ENCODE results near the gene KPNA6. TPM values are rescaled to one million over a fixed set of nuclear protein-coding genes. Genes with fewer than 3 reads are reported as not detected.
"Not testable (repeated sequence)": the region's sequence is repeated elsewhere in the genome, so short reads cannot be mapped to it uniquely, and the experiment has no call there.

KPNA6 gene
- total RNA-seq, 1 donor from 2014 or later: 21.2 TPM

DNA sequence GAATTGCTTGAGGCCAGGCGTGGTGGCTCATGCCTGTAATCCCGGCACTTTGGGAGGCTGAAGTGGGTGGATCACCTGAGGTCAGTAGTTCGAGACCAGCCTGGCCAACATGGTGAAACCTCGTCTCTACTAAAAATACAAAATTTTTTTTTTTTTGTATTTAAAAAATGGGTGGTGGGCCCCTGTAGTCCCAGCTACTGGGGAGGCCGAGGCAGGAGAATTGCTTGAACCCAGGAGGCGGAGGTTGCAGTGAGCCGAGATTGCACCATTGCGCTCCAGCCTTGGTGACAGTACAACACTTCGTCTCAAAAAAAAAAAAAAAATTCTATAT lies 26.1 kb downstream of the KPNA6 start:
- not testable (repeated sequence) for DNase-seq (ENCODE audit: low spot score in 2 of 2); FAIRE-seq

DNA sequence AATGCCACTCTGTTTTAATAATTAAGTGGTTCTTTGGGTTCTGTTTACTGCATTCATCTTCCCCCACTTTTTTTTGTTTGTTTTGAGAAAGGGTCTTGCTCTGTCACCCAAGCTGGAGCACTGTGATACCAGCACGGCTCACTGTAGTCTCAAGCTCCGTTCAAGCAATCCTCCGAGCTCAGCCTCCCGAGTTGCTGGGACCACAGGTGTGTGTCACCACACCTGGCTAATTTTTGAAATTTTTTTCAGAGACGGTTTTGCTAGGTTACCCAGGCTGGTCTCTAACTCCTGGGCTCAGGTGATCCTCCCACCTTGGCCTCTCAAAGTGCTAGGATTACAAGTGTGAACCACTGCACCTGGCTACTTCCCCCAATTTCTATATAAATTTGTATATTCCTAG lies 29.3 kb downstream of the KPNA6 start:
- no peak for FAIRE-seq
- DNase-seq (ENCODE audit: low spot score in 2 of 2): no peak

GRCh38 chr1:32138965-32139364 lies 31.1 kb downstream of the KPNA6 start:
- no peak for DNase-seq (ENCODE audit: low spot score in 2 of 2)

DNA sequence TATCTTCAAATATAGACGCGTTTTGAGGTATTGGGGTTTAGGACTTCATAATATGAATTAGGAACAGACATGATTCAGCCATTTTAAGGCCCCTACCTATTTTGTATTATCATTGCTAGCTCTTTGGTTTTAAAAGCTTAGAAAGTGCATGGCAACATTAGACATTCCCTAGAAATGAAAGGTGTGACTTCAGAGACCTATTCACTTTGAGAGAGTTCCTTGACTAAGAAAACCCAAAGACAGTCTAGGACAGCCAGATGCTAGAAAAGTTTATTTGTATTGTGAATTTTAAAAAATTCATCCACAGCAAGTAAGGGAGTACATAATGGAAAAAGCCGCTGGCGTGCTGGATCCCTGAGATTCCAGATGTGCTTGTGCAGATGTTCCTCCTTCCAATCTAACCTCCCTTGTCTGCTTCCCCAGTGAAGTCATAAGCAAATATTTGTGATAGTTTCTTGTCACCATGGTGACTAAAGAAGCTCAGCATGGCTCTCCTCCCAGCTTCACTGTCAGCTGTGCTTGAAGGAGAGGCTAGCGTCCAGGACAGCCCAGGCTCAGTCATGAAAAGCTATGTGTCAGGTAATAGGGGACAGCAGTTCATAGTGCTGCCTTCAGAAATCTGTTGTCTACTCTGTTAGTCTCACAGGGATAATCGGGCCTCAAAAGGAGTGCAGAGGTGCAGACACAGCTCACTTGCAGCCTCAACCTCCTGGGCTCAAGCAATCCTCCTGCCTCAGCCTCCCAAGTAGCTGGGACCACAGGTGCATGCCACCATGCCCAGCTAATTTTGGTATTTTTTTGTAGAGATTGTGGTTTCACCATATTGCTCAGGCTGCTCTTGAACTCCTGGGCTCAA lies 34.8 kb downstream of the KPNA6 start:
- DNase-seq (ENCODE audit: low spot score in 2 of 2) (peak; percentile 15 to 52), FAIRE-seq (no peak)

More at GRCh38 chr1:32138965-32139364, 31.1 kb downstream of the KPNA6 start:
- no peak for FAIRE-seq

DNA sequence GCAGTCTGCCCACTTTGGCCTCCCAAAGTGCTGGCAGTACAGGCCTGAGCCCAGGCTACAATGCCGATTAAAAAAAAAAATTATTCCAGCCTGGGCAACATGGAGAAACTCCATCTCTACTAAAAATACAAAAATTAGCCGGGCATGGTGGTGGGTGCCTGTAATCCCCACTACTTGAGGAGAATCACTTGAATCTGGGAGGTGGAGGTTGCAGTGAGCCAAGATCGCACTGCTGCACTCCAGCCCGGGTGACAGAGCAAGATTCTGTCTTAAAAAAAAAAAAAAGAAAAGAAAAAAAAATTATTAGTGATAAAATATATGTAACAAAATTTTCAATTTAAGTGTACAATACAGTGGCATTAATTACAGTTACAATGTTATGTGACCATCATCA lies 35.4 kb downstream of the KPNA6 start:
- not testable (repeated sequence) for FAIRE-seq

DNA sequence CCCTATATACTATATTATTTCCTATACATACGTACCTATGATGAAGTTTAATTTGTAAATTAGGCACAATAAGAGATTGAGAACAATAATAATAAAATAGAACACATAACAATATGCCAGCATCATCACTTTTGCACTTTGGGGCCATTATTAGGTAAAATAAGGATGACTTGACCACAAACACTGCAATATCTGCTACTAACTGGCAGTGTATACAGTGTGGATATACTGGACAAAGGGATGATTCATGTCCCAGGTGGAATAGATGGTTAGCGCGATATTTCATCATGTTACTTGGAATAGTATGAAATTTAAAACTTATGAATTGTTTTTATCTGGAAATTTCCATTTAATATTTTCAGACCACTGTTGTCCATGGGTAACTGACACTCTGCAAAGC lies 36.2 kb downstream of the KPNA6 start:
- DNase-seq (ENCODE audit: low spot score in 2 of 2): no peak
- no peak for FAIRE-seq

More for the DNA sequence above, 35.4 kb downstream of the KPNA6 start:
- DNase-seq (ENCODE audit: low spot score in 2 of 2): not testable (repeated sequence)

GRCh38 chr1:32147799-32148198 lies 39.9 kb downstream of the KPNA6 start:
- DNase-seq (ENCODE audit: low spot score in 2 of 2); FAIRE-seq: not testable (repeated sequence)

DNA sequence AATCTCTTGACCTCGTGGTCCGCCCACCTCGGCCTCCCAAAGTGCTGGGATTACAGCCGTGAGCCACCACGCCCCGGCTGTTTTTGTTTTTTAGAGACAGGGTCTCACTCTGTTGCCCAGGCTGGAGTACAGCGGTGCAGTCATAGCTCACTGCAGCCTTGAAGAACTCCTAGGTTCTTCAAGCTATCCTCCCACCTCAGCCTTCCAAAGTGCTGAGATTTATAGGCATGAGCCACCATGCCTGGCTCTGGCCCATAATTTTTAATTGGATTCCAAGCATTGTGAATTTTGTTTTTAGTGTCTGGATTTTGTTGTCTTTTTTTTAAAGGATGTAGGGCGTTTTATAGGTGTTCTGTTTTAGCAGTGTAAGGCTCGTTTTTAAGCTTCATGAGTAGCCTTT lies 43.0 kb downstream of the KPNA6 start:
- FAIRE-seq (no peak), DNase-seq (ENCODE audit: low spot score in 2 of 2) (no peak)

- FAIRE-seq: no peak
- peak in 1 of 2 donors; percentile 16 for DNase-seq (ENCODE audit: low spot score in 2 of 2)
Measured at GRCh38 chr1:32151319-32151787, 43.5 kb downstream of the KPNA6 start.

GRCh38 chr1:32159189-32159588 lies 51.3 kb downstream of the KPNA6 start:
- DNase-seq (ENCODE audit: low spot score in 2 of 2): no peak
- FAIRE-seq: no peak

GRCh38 chr1:32163405-32163804 lies 55.5 kb downstream of the KPNA6 start:
- FAIRE-seq (no peak), DNase-seq (ENCODE audit: low spot score in 2 of 2) (no peak)

DNA sequence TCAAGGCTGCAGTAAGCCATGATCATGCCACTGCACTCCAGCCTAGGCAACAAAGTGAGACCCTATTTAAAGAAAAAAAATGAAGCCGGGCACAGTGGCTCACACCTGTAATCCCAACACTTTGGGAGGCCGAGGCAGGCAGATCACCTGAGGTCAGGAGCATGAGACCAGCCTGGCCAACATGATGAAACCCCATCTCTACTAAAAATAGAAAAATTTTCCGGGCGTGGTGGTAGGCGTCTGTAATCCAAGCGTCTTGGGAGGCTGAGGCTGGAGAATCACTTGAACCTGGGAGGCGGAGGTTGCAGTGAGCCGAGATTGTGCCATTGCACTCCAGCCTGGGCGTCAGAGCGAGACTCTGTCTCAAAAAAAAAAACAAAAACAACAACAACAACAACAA lies 57.8 kb downstream of the KPNA6 start:
- DNase-seq (ENCODE audit: low spot score in 2 of 2); FAIRE-seq: not testable (repeated sequence)

- FAIRE-seq: no peak
Measured at GRCh38 chr1:32170991-32171390, 63.1 kb downstream of the KPNA6 start.

GRCh38 chr1:32172621-32173245 lies 64.9 kb downstream of the KPNA6 start:
- FAIRE-seq: no peak

More at GRCh38 chr1:32170991-32171390, 63.1 kb downstream of the KPNA6 start:
- DNase-seq (ENCODE audit: low spot score in 2 of 2): no peak

GRCh38 chr1:32178380-32179192 lies 70.7 kb downstream of the KPNA6 start:
- no peak for DNase-seq (ENCODE audit: low spot score in 2 of 2)
- FAIRE-seq: no peak

More at GRCh38 chr1:32172621-32173245, 64.9 kb downstream of the KPNA6 start:
- no peak for DNase-seq (ENCODE audit: low spot score in 2 of 2)

- DNase-seq (ENCODE audit: low spot score in 2 of 2): no peak
- FAIRE-seq: no peak
Measured at GRCh38 chr1:32179193-32179442, 71.3 kb downstream of the KPNA6 start.

DNA sequence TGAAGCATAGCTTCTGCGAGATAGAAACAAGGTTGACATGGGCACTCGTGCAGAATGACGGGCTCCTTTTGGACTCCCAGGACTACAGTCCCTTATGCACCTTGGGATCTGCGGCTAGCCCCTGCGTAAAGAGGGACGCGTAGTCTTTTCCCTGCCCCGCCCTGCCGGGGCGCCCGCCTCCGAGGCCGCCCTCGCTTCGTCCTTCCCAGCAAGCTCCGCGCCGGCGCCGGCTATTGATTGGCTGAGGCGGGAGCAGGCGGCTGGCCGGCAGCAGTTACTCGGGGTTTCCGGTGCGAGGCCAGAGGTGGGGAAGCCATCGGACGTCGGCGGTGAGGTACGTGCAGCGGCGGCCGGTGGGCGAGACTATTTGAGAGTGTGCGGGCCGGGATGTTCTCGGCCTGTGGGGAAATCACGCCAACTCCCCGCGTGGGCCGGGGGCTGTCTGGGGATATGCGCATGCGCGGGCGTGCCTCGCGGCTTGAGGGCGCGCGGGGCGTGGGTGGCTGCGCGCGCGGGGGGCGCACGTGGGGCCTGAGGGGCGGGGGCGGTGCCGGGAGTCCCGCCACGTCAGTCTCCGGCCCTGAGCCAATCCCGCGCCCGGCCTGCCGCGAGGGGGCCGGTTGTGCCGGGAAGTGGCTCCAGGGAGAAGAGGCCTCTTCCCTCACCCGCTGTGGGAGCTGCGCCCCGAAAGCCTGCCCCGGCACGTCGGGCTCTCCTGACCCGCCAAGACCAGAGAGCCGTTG lies 71.8 kb downstream of the KPNA6 start, which contains the start of gene TXLNA:
Gene TXLNA (plus strand): TSS at position 233 of the 743 bp plus-strand sequence. CDS start 671 bp downstream, outside the sequence.
- FAIRE-seq (no peak), DNase-seq (ENCODE audit: low spot score in 2 of 2) (peak; percentile 95 to 97)

DNA sequence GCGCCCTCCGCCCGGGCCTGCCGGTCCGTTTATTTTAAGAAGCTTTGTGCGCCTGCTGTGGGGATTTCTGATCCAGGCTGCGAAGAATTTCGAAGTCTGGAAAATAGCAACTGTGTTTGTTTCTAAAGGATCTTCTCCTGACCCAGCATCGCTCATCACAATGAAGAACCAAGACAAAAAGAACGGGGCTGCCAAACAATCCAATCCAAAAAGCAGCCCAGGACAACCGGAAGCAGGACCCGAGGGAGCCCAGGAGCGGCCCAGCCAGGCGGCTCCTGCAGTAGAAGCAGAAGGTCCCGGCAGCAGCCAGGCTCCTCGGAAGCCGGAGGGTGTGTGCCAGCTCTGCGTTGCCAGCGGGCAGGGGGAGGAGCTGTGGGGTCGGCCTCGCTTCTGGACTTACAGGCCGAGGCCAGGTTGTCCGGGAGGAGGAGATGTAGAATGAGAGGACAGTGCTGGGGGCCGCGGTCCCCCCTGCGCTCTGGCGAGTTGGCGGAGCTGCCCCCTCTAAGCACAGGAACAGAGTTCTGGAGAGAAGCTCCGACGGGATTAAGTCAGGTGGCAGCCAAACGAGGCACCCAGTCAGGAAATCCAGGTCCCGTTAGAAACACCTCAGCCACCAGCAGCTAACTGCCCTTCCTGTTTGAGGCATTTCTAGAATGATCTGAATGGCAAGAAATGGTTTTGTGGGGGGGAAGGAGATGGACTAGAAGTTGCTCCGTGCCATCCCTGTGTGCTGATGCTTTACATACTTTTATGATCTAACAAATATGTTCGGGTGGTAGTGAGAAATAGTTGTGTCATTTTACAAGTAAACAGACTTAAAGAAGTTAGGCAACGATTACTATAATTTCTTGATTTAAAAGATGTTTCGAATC lies 72.6 kb downstream of the KPNA6 start:
- FAIRE-seq: no peak
- DNase-seq (ENCODE audit: low spot score in 2 of 2): peak in 1 of 2 donors; percentile 53

- no peak for DNase-seq (ENCODE audit: low spot score in 2 of 2)
- FAIRE-seq: no peak
Measured at GRCh38 chr1:32181065-32181464, 73.2 kb downstream of the KPNA6 start.
